ENCODE measurements around the gene AHCYL1. TPM values are rescaled to one million over a fixed set of nuclear protein-coding genes. Genes with fewer than 3 reads are reported as not detected.

The AHCYL1 gene
- polyA plus RNA-seq, 2 of the 4 experiments (the other 2 are of a cell fraction), result 124 to 148 TPM

- WGBS (ENCODE audit: missing lambda C conversion rate), result 57% methylated on average over 9 of the region's 9 CpGs
- Histone ChIP-seq H3K27ac (peak overlapping the region; percentile 95 to 98), H3K9me3 (peaks cover 22% of the 10 kb centered on the region), H3K4me2 (peak overlapping the region; percentile 71), H3K4me1 (peaks cover 76% of the 10 kb centered on the region), H3K4me3 (no peak overlapping the region)
- ChIA-PET CTCF (interaction anchor here (0.6 to 17.7 kb wide), 13 partner anchors 13 to 339 kb away, joined by 3 to 969 read pairs (median 5); no protein-coding TSS in a partner anchor), POLR2A (interaction anchor here (4.1 kb wide), 1 partner anchor 19 kb away, joined by 15 read pairs; no protein-coding TSS in a partner anchor)
- FAIRE-seq (no peak), ATAC-seq (peak in 1 of 2 experiments; percentile 2; a peak in 1 of 6 replicates), DNase-seq (ENCODE audit: low read depth in 1 of 2, low spot score in 1 of 2) (no peak)
- TF ChIP-seq HES2 (IDR thresholded peaks at IDR 0.05) (0 out of 2 replicates have a peak, but pooled peaks have one; percentile 29), CEBPB (IDR thresholded peaks at IDR 0.05) (peak in 1 of 2 experiments; percentile 34; a peak in 2 of 4 replicates), JUN (IDR thresholded peaks at IDR 0.05) (0 out of 5 replicates have a peak, but pooled peaks of 1 of the 2 experiments have one; percentile 14), FOXS1 (CRISPR knock-in tag; IDR thresholded peaks at IDR 0.05) (no peak), JUNB (IDR thresholded peaks at IDR 0.05) (no peak), HOXA7 (CRISPR knock-in tag; IDR thresholded peaks at IDR 0.05) (no peak)
These were observed 5.6 kb upstream of the AHCYL1 start for GRCh38 chr1:109978761-109979488.

- CTCF ChIA-PET, result interaction anchor here (0.6 to 17.7 kb wide), 20 partner anchors 8 to 339 kb away, joined by 3 to 969 read pairs (median 7); no protein-coding TSS in a partner anchor
- peak; percentile 42 to 75 for DNase-seq (ENCODE audit: low read depth in 1 of 2, low spot score in 1 of 2)
- Histone ChIP-seq H3K9me3 (peaks cover 22% of the 10 kb centered on the region), H3K27ac (peak overlapping the region; percentile 95 to 98), H3K4me3 (no peak overlapping the region), H3K4me1 (peaks cover 77% of the 10 kb centered on the region), H3K4me2 (peak overlapping the region; percentile 71)
- POLR2A ChIA-PET, result interaction anchor here (1.4 to 4.1 kb wide), 2 partner anchors 20 to 187 kb away, joined by 5 to 15 read pairs; no protein-coding TSS in a partner anchor
- ATAC-seq, result peak; percentile 43 to 58
- TF ChIP-seq BHLHE40 (IDR thresholded peaks at IDR 0.05; ENCODE audit: low read depth, low read length) (no peak), RFX5 (IDR thresholded peaks at IDR 0.05) (no peak), JUNB (IDR thresholded peaks at IDR 0.05) (peak; percentile 40; the same call in 1 of the 2 replicates), CTCF (IDR thresholded peaks at IDR 0.05) (no peak), USF2 (IDR thresholded peaks at IDR 0.05) (no peak), GATA3 (IDR thresholded peaks at IDR 0.05; ENCODE audit: borderline replicate concordance) (0 out of 2 replicates have a peak, but pooled peaks have one; percentile 50), MAFK (IDR thresholded peaks at IDR 0.05; ENCODE audit: partially characterized antibody) (peak; percentile 12), SMC3 (IDR thresholded peaks at IDR 0.05) (peak; percentile 38), FOSL2 (IDR thresholded peaks at IDR 0.05) (0 out of 2 replicates have a peak, but pooled peaks have one; percentile 10), FOSL2 (CRISPR knock-in tag; IDR thresholded peaks at IDR 0.05) (peak; percentile 77), MAZ (IDR thresholded peaks at IDR 0.05; ENCODE audit: borderline replicate concordance, low read depth, low read length) (no peak), PBX3 (IDR thresholded peaks at IDR 0.05) (no peak), ELK1 (IDR thresholded peaks at IDR 0.05; ENCODE audit: low read depth, low read length) (no peak), EHMT2 (IDR thresholded peaks at IDR 0.05; ENCODE audit: low read depth) (no peak), E2F6 (IDR thresholded peaks at IDR 0.05; ENCODE audit: borderline replicate concordance, low read depth) (peak; percentile 56; the same call in 1 of the 2 replicates), CEBPB (IDR thresholded peaks at IDR 0.05) (peak in 1 of 2 experiments; percentile 63; a peak in 1 of 4 replicates), RAD21 (conservative IDR thresholded peaks at IDR 0.05 in 1 of 2, IDR thresholded peaks at IDR 0.05 in 1 of 2) (peak; percentile 17 to 35; a peak in 4 of 5 replicates), MAX (IDR thresholded peaks at IDR 0.05) (peak; percentile 81), EP300 (IDR thresholded peaks at IDR 0.05) (peak in 1 of 2 experiments; percentile 39; a peak in 1 of 5 replicates)
- FAIRE-seq, result no peak
- 5% methylated on average over 5 of the region's 5 CpGs for WGBS (ENCODE audit: missing lambda C conversion rate)
These were observed 5.0 kb upstream of the AHCYL1 start for GRCh38 chr1:109979489-109980091.
